Activated CD4-positive, CD25-positive, alpha-beta regulatory T cell treated with anti-CD3 and anti-CD28 coated beads, Interleukin-2, amount 50 U/mL, for 16 hours (primary cell): ENCODE data around the gene PTCHD4.
"Not testable (repeated sequence)": the region's sequence is repeated elsewhere in the genome, so short reads cannot be mapped to it uniquely, and the experiment has no call there.

Experiments used
- DNase-seq: peaks from one replicate; pipeline ENCODE4 v3.0.0-alpha.2; 2020; ENCODE audit warnings: low read depth, low spot score

The PTCHD4 gene

DNA sequence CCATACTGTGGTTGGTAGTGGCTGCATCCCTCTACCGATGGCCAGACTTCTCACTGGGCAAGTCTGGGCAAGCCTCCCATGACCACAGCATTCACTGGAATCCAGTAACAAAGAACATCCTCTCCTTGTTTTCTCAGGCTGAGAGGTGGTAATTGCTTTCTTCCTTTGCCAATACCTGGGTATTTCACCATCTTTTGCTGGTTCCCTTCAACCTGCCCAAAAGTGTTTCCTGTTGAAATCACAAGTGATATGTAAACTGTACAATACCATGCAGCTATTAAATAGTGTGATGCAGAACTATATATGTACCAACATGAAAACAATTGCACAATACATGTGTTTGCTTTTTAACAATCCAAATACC is at the start of gene PTCHD4:
Gene PTCHD4, minus strand, starts transcription at position 55 of the 364 bp plus-strand sequence. CDS start 42,240 bp downstream, outside the sequence.
- DNase-seq, result no peak

DNA sequence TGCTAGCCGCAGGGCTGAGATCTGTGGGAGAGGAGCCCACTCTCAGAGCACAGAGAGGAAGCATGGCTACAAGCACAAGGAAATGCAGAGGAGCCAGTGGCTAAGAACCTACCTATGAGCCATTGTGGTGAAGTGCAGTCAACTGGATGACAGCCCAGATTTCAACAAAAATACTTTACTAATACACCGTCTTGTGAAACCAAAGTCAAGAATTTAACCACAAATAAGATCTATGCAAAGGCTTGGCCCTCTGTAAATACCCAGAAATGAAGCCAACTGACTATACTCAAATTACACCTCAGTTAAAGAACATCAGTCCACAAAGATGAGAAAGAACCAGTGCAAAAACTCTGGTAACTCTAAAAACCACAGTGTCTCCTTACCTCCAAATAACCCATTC is 40.1 kb upstream of the PTCHD4 start:
- no peak for DNase-seq

DNA sequence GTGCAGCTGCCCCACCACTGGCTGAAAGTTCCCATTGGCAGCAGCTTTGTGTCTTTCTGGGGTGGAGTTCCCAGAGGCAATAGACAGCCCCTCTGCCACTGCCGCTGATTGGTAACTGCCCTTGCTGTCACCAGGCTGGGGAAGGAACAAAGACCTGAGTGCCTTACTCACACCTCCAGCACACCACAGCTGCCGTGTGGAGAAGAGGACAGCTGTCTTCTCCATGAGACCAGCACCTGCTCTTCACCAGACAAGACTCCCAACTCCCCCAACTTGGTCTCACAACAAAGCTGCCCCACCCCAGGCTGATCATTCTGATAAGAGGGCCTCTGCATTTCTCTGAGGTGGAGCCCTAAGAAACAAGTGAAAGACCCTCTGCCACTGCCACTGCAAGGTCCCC is 39.7 kb upstream of the PTCHD4 start:
- no peak for DNase-seq

DNA sequence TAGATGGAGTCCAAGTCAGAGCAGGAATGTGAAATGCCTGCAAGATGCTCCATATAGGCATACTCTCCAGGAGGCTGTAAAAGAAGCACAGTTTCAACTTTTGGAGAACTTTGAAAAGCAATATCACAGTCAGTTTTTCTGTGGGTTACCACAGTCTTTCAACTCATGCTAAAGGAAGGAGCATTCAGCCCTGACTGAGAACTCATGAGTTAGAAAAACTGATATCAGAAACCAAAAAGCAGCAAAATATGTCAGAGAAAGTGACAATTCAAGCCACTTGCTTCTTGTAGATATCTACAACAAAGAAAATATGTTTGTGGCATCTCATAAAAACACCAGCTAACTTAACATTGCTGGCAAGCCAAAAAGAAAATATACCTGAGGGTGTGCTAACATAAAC is 36.1 kb upstream of the PTCHD4 start:
- DNase-seq, result no peak

DNA sequence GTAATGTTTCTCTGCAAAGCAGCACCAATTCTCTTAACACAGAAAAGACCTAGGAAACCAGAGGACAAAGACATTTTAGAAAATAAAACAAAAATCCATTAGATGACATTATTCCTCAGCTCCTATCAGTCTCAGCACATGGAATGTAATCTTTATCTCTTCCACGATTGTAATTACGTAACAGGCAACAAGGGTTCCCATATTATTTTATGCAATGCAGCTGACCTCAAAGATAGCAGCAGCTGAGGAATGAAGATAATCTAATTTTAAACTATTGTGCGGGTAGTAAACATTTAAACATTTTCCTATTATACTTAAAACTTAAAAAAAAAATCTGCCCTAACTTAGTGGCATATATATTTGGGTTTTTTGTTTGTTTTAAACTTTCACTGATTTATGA is 33.0 kb upstream of the PTCHD4 start:
- no peak for DNase-seq

DNA sequence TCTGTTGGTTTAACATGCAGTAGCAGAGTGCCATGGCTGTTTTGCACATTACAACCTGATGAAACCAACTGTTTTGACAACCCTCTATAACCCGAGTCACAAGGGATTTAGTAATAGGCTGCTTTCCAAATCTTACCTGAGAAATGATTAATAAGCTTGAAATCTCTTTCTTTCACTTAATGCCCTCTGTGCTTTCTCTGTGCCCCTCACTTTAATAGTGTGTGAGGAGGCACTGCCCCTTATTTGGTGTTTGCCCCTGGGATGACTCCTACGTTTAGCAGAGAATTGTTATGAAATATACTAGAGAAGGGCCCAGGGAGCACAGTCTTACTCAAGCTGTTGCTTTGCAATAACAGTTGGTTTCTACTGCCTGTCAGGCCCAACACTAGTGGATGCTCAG is 31.0 kb upstream of the PTCHD4 start:
- no peak for DNase-seq

DNA sequence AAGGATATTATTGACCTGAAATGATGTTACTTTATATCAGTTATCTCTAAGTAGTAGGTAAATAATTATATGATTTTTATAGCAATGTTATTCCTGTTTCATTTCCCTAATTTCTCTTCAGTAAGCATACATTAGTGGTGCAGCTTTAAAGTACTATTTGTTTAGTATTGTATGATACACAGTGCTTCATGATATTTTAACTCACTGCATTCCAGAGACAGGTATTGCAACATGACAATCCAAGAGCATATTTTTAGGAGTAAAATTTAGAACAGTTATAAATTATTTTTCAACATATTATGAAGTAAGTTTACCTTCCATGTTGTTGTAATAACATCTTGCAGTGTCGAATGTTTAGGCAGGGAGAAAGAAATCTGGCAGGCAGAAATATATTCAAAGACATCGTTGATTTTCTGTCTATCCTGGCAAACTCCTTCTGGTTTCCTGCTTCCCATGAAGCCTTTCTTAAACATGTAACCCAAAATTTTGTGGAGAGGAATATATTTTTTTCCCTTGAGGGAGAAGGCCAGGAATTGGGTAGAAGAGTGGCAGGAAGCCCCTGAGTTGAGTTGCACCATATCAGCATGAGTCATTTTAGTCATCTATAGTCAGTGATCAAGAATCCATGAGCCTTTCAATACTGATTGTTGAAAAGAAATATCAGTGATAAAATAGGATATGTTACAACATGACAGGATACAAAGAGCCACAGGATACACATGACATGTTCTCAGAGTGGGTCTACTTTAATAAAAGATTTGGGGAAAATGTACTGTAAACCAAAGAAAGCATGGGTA is 29.0 kb upstream of the PTCHD4 start:
- DNase-seq, result no peak

DNA sequence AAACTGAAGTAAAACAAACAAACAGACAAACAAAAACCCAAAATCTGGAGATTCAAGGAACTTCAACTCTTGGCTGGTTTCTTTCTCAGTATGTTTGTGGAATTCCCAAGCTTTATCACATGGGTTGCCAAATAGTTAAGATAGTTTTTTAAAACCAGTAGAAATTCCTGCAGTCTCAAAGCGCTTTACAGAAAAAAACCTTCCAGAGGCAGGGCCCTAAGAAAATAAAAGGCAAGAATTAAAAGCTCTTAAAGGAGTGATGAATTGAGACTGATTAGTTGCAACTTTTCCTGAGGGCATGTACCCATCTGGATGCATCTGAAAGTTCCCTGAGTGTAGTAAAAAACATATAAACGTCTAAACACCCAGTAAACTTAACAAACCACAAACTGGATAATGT is 25.9 kb upstream of the PTCHD4 start:
- DNase-seq, result no peak

DNA sequence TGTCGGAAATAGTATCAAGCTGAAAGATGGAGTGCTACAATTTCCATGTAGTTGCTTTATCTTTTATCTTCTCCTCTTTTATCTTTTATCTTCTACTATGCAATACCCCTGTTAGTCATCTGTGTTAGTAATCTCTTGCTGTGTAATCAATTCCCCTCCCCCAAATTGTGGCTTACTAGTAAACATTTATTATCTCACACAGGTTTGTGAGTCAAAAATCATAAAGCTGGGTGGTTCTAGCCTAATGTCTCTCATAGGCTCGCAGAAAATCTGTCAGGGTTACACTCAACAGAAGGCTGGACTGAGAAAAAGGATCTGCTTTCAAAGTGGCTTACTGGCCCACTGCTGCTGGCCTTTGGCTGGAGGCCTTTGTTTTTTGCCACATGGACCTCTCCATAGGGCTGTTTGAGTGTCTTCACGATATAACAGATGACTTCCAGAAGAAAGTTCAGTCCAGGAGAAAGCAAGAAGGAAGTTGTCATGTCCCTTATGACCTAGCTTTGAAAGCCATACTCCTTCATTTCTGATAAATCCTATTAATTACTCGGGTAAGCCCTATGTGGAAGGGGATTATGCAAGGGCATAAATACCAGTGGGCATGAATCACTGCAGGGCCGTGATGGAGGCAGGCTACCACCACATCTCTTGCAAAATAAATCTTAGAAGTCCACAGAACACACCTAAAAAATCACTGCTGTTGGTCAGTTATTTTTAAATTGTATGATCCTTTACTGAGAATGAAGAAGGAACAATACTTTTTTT is 24.5 kb upstream of the PTCHD4 start:
- DNase-seq, result no peak

DNA sequence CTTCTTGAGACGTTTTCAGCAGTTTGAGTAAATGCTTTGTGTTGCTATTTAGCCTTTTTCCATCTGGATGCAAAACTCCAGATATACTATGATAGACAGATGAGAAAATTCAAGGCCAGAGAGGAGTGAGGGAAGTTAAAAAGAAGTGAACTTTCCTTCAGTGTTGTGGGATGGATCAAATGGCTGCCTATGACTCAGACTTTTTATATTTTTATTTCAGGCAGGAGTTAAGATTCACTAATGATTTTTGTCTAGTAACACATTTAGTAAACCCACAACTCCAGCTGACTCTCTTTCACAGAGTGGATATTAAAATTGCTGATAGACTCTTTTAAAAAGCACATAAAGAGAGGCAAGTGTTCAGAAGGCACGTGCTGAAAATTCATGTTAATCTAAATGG is 23.2 kb upstream of the PTCHD4 start:
- DNase-seq, result no peak

DNA sequence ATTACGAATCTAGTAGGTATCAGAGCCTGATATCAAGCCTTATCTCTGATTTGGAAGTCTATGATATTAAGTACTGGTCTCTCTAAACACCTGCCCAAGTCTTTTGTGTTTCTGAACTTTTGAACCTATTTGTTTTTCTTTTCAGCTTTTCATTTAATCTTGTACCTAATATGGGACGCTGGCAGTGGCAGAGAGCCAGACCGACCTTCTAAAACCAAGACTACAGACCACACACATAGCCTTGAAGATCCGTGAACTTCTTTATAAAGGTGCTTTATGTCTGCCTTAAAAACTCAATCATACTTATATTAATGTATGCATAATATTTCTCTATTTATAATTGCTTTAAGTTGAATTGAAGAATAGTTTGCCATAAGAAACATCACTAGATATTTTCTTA is 12.6 kb upstream of the PTCHD4 start:
- DNase-seq, result no peak

DNA sequence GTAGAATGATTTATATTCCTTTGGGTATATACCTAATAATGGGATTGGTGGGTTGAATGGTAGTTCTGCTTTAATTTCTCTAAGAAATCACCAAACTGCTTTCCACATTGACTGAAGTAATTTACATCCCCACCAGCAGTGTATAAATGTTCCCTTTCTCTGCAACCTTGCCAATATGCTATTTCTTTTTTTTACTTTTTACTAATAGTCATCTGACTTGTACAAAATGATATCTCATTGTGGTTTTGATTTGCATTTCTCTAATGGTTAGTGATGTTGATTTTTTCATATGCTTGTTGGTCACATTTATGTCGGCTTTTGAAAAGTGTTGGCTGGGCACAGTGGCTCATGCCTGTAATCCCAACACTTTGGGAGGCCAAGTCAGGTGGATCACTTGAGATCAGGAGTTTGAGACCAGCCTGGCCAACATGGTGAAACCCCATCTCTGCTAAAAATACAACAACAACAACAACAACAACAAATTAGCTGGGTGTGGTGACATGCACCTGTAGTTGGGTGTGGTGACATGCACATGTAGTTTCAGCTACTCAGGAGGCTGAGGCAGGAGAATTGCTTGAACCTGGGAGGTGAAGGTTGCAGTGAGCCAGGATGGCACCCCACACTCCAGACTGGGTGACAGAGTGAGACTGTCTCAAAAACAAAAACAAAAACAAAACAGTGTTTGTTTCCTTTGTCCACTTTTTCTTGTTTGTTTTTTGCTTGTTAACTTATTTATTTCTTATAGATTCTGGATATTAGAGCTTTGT is 11.2 kb upstream of the PTCHD4 start:
- DNase-seq, result not testable (repeated sequence)

DNA sequence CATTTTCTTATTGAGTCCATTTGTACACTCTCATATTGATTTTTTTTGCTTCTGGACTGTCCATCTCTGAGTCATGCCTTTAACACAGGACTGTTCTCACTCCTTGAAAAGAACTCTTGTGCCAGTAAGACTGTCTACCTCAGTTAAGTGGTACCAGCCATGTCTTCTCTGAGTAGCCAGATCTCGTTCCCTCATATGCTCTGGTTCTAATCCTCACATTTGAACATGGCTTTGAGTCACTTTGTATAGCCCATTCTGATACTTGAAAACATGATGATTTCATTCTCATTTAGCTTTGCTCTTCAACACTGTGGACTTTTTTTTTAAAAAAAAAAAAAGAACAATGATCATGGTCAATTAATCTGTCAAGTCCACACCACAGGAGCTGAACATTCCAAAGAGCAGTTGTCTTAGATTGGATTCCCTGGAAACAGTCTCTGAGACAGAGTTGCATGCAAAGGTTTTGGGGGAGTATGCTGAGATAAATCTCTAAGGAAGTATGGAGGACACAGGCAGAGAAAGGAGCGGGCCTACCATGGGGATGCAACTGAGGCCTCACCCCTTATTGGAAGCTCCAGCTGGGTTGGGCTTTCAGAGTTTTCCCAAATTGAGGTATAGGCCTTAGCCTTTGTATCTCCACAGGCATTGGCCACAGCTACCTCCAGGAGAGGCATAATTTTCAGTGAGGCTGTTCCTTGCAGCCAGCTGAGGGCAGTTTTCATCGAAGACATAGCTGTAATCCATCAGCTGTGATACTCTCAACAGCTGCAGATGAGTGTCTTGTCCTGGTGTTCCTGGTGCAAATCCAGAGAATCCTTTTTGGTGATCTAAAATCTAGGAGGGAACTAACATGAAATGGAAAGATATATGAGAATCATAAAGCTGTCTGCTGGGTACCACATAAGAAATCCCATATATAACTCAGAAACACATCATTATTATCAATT is 6.0 kb upstream of the PTCHD4 start:
- DNase-seq, result no peak

DNA sequence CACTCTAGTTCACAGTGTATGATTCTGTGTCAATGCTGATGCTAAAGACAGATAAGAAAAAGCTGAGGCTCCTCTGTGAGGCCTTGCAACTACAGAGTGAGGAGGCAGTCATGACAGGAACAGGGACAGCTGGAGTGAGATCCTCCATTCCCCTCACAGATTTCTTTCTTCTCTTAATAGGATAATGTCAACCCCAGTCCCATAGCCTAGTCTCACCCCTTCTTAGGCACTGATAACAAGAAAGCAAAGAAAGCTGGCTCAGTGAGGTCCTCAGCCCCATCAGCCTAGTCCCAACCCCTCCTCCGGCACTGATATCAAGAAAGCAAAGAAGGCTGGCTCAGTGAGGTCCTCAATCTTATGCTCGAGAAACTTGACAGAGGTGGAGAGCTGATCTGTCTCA is 2.1 kb upstream of the PTCHD4 start:
- DNase-seq, result no peak

DNA sequence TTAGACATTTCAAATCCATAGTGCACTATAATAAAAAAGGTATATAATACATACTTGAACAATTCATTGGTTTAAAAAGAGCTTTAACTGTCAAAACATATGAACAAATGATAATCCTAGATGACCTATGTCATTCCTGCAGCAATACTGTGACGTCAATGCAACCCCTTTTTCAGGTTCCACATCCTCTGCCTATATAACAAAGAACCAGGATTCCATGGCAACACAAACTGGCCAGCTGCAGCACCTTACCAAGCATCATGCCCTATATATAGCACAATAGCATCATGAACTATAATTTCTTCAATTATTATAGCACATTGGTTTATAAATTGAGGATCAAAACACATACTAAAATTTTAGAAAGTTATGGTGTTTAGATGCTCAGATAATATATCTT is 578 bp upstream of the PTCHD4 start:
- no peak for DNase-seq

DNA sequence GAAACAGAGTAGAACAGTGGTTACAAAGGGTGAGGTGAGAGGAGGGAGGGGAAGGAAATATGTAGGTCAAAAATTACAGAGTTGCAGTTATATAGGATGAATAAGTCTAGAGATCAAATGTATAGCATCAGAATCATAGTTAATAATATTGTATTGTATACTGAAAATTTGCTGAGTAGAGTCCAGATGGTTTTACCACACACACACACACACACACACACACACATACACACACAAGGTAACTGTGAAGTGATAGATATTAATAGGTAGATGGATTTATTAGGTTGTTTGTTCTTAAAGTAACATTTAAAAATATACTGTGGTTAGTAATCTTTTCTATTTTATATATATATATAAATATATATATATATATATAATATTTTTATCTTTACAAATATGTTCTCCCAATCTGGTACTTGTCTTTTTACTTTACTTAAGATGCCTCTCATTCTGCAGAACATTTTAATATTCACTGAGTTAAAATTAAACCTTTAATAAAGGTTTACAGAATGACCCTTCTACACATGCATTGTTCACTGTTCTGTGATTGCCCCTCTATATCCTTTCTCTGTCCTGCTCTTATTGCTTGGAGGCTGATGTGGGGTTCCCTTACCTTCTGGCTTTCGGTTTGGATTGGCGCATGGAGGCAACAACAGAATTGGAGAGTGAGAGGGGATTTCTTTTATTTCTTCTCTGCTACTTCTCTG is 408 bp downstream of the PTCHD4 start:
- DNase-seq, result no peak

DNA sequence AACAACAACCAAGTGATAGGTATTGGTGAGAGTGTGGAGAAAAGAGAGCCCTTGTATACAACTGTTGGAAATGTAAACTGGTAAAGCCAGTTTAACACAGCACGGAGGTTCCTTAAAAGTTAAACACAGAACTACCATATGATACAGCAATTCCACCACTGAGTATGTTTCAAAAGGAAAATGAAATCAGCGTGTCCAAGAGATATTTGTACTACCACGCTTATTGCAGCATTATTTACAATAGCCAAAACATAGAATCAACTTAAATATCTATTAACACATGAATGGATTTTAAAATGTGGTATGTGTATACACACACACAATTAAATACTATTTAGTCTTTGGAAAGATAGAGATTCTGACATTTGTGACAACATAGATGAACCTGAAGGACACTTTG is 1.1 kb downstream of the PTCHD4 start:
- no peak for DNase-seq

DNA sequence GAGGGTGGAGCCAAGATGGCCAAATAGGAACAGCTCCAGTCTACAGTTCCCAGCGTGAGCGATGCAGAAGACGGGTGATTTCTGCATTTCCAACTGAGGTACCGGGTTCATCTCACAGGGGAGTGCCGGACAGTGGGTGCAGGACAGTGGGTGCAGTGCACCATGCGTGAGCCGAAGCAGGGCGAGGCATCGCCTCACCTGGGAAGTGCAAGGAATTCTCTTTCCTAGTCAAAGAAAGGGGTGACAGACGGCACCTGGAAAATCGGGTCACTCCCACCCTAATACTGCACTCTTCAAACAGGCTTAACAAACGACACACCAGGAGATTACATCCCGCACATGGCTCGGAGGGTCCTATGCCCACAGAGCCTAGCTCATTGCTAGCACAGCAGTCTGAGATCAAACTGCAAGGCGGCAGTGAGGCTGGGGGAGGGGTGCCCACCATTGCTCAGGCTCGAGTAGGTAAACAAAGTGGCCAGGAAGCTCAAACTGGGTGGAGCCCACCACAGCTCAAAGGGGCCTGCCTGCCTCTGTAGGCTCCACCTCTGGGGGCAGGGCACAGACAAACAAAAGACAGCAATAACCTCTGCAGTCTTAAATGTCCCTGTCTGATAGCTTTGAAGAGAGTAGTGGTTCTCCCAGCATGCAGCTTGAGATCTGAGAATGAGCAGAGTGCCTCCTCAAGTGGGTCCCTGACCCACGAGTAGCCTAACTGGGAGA is 8.4 kb downstream of the PTCHD4 start:
- DNase-seq, result not testable (repeated sequence)

DNA sequence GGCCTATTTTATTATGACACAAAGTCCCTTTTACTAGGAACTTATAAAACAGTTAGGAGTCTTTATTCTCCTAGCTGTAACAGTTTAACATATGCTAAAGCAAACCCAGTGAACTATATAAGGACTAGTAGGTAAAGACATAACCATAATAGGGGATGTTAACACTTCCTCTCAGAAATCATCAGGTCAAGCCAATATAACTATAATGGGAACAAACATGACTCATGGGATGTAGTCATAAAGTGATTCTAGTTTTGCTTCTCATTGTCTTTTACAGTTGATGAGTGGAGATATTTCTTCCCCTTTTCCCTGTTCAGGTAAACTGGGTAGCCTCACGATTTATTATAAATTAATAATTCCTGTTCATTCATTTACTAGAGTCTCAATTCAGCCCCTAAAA is 9.7 kb downstream of the PTCHD4 start:
- no peak for DNase-seq

DNA sequence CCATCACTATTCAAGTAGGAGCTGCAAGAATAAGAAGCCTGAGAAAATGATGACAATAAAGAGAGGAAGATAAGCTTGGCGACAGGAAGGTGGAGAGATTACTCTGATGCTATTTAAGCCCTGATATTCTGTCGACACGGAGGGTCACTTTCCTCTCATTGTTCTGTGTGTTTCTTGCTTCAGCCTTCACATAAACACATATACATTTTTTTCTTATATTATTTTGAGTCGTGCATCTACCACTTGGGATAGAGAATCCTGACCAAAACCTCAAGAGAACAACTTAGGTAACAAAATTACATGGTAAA is 10.5 kb downstream of the PTCHD4 start:
- DNase-seq, result no peak
